ENCODE results near the gene PRR5L.

PRR5L gene

DNA sequence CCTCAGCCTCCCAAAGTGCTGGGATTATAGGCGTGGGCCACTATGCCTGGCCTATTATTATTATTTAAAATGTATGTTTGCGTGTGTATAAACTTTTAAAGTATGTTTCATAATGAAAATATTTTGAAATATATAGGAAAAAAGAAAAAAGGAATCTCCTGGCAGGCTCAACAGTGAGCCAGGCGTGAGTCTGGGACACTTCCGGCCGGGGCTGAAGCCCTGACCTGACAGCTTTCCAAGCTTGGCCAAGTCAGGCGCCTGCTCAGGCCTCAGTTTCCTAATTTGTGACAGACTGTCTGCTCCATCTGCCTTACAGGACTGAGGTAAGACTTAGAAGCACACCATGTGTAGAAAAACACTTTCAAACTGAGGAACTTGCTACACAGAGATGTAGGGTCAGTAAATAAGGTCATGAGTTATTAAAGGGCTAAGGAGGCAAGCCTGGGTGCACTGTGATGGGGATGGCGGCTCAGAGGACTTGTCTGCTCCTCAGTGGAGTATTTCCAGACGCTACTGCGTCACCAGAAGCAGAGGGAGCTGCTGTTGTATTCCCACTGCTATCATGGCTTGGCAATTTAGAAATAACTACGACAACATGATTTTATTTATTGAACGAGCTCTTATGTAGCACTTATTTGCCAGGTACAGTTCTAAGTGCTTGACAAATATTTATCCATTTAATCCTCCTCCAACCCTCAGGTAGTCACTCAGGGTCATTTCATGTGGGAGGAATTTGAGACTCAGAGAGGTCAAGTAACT lies 100.1 kb downstream of the PRR5L start:
- TF ChIP-seq GATA3 (IDR thresholded peaks at IDR 0.05; ENCODE audit: low read depth, low read length) (no peak), GATA2 (IDR thresholded peaks at IDR 0.05; ENCODE audit: low read depth, low read length) (no peak)

DNA sequence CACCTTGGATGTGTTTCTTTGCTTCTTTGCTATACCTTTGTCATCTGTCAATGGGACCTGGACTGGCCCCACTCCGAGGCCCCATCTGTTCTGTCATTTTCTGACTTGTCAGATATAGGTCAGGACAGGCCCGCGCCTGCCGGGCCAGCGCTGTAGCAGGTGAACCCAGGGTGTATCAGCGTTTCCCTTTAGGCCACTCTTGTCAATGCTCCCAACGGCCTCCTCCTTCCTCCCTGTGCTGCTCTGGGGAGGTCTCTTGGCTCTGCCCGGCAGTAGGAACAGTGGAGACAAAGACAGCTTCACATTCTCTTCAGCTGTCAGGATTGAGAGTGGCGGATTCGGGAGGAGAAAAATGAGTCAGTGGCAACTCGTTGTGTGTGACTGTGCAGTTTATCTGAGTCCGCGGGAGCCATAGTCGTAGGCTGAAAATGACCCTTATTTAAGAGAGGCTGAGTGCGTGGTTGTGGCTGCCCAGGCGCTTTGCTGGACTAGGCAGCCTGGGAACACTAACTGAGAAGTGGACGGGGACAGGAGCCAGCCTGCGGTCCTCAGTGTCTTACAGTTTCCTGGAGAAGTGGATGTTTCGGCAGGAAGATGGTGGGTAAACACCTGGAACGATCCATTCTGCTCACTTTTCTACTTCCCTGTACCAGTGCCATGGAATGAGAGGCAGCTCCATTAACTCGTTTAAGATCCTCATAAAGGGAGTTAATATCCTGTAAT lies 102.3 kb downstream of the PRR5L start:
- TF ChIP-seq GATA2 (IDR thresholded peaks at IDR 0.05; ENCODE audit: low read depth, low read length) (no peak), GATA3 (IDR thresholded peaks at IDR 0.05; ENCODE audit: low read depth, low read length) (no peak)

DNA sequence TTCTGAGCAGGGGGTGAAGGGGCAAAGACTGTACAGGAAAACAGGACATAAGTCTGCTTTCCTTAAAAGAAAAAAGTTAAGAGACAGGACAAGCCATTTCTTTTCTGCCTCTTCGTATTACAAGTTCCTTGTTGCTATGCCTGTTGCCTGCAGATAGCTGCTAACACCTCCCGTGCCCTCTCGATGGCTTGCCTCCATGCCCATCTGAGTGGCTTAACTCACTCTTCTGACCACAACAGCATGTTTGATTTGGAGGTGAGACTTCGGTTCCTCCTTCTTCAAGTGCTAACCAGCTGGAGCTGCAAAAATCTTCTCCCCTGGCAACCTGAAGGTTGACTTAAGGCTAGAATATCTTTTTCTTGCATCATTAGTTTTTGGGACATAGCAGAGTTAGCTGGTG lies 103.1 kb downstream of the PRR5L start:
- TF ChIP-seq GATA3 (IDR thresholded peaks at IDR 0.05; ENCODE audit: low read depth, low read length) (no peak), GATA2 (IDR thresholded peaks at IDR 0.05; ENCODE audit: low read depth, low read length) (no peak)

DNA sequence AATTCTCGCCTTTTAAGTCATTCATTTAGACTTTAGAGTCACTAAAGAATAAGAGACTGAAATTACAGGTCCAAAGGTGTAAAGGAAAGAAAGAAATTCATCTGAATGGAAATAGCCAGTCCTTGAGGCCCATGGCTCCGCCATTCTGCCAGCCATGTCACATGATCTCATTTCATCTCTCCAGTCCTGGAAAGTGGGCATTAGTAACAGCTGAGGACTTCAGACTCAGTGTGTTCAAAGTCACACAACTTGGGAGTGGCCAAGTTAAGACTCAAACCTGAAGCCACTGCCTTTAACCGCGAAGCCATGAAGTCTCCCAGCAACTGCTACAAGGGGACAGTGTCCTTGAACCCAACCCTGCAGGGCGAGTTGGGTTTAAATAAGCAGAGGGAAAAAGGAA lies 103.7 kb downstream of the PRR5L start:
- TF ChIP-seq GATA2 (IDR thresholded peaks at IDR 0.05; ENCODE audit: low read depth, low read length) (no peak), GATA3 (IDR thresholded peaks at IDR 0.05; ENCODE audit: low read depth, low read length) (no peak)

DNA sequence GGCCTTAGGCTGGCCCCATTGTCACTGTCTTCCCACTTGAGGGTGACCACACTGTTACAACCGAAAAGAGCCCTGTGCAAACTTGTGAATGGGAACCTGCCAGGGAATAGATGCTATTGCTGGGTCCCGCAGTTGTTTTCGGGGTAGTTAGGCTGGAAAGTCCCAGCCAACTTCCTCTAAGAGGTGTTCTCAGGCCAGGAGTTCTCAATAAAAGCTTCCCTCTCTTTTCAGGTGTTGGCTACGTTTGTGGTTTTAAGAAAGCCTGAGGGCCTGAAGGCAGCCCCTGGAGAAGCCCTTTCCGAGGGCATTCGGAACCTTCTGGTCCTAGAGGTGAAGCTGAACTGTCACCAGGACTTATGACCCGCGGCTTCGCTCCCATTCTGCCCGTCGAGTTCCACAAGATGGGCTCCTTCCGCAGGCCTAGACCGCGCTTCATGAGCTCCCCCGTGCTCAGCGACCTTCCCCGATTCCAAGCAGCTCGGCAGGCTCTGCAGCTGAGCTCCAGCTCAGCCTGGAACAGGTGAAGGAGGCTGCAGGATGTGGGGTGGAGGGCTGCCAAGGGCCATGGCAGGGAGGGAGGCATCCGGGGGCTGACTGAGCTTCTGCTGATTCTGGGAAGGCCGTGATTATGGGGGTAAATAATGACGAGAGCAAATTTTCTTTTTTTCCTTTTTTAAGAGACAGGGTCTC lies 104.8 kb downstream of the PRR5L start:
- TF ChIP-seq GATA3 (IDR thresholded peaks at IDR 0.05; ENCODE audit: low read depth, low read length) (no peak), GATA2 (IDR thresholded peaks at IDR 0.05; ENCODE audit: low read depth, low read length) (no peak)

DNA sequence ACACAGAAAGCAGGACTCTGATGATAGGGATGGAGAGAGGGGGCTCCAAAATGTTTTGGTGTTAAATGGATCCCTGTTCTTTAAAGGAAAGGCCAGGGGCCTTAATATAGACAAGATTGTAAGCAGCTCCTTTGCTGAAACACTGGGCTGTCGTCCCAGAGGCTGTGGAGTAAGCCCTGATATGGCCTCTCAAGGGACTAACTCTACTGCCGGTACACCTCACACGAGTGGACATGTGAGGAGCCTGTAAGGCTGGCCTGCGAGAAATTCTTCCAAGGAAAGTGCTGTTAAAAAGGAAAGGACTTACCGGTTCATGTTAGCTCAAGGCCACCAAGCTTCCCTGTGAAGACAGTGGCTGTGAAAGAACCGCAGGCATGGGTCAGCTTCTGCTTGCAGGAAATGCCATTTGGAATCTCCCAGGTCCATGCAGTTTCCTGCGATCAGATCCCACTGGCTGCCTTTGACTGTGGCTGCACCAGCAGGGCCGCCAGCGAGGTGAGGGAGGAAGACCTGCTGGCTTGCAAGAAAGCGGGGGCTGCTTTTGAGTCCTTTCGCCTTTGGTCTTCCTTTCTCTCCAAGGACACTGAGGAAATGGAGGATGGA lies 106.6 kb downstream of the PRR5L start:
- TF ChIP-seq GATA2 (IDR thresholded peaks at IDR 0.05; ENCODE audit: low read depth, low read length) (no peak), GATA3 (IDR thresholded peaks at IDR 0.05; ENCODE audit: low read depth, low read length) (no peak)

DNA sequence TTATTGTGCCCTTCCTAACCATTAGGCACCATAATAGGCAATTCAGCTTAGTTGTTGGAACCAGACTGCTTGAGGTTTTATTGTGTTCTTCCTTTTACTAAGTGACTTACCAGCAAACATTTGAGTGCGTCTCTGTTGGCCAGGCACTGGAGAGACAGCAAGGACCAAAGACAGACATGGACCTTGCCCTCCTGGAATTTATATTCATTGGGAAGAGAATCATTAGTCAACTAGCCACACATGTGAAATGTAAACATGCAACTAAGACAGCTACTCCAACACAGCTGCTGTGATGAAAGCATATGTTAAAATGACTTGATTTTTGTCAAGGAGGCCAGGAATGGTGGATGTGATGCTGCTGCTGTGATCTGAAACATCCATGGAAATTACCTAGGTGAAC lies 107.6 kb downstream of the PRR5L start:
- TF ChIP-seq GATA3 (IDR thresholded peaks at IDR 0.05; ENCODE audit: low read depth, low read length) (no peak), GATA2 (IDR thresholded peaks at IDR 0.05; ENCODE audit: low read depth, low read length) (no peak)

DNA sequence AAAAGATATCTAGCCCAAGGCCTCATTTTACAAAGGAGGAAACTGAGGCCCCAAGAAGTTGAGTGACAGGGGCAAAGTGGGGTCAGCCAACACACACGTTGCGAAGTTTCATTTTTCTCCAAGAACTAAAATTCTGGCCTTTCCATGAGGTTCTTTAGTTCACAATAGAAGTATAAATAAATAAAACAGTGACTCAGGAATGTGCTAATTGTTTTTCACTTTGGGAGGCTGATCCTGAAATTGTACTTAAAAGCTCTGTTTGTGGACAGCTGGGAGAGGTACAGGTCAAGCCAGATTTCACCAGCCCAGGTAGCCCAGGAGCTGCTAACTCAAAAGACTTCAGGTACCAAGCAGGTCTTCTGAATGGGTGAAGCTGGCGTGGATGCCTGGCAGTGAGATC lies 108.7 kb downstream of the PRR5L start:
- no peak for TF ChIP-seq GATA3 (IDR thresholded peaks at IDR 0.05; ENCODE audit: low read depth, low read length)
- TF ChIP-seq GATA2 (IDR thresholded peaks at IDR 0.05; ENCODE audit: low read depth, low read length), result no peak

DNA sequence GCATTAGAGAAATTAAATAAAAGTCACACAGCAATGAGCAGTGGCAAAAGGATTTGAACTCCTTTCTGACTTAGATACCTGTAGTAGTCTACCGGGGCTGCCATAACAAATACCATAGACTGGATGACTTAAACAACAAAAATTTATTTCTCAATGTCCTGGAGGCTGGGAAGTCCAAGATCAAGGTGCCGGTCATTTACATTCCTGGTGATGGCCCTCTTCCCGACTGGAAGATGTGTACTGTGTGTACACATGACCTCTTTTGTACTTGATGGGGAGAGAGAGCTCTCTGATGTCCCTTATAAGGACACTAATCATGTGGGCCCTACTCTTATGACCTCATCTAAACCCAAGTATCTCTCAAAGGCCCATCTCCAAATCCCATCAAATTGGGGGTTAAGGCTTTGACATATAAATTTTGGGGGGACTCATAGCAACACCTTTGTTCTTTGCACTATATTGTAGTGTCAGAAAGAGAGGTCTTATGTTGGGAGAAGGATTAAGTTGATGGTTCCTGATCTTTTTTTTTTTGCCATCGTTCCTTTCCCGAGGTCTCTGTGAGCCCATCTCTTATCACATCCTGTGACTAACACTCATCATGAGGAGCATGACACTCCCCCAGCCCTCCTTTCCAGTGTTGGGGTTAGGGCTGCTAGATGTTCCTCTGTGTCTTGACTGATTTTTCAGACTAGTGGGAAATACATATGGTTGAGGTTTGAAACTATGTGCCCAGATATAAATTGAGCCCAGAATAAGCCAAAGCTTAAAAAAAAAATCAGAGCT lies 109.7 kb downstream of the PRR5L start:
- TF ChIP-seq GATA3 (IDR thresholded peaks at IDR 0.05; ENCODE audit: low read depth, low read length), result no peak
- TF ChIP-seq GATA2 (IDR thresholded peaks at IDR 0.05; ENCODE audit: low read depth, low read length), result no peak

DNA sequence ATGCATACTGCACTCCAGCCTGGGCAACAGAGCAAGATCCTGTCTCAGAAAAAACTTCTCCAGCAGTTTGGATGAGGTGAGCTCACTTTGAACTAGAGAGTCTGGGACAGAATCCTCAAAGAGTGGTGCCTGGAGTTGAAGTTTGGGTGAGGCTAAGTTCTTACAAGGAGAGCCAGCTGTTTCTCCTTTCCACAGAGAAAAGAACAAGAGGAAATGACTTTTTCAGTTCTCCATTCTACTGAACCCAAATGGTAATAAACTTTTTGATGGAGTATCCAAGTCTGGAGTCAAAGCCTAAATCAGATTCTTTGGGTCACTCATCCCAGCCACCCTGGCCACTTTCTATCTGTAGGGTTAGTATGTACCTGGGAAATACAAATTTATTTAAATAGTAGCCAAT lies 111.3 kb downstream of the PRR5L start:
- TF ChIP-seq GATA2 (IDR thresholded peaks at IDR 0.05; ENCODE audit: low read depth, low read length) (no peak), GATA3 (IDR thresholded peaks at IDR 0.05; ENCODE audit: low read depth, low read length) (no peak)

DNA sequence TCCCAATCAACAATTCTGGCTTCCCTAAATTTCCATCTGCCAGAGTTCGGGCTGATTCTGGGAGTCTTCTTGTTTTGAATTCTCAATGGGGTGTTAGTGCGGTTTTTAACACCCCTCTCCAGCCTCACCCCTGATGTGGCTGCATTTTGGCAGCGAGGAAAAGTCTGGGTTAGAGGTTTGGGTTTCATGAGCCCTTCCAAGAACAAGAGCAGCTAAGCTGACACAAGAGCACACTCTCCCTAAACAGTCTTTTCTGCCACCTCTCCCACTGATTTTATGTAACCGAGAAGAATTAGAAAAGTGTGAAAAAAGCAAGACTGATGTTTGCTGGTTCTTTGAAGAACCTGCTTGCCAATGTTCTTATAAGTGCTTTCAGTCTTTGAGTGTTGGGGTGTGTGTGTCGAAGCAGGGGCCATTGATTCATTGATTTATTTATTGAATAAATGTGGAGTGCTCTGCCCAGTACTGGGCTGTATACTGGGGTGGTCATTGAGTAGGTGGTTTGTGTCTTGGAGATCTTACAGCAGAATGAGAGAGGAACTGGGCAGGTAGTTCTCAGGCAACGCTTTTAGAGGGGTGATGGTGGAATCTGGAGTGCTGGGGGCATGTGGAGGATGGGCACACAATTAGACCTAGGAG lies 112.5 kb downstream of the PRR5L start:
- TF ChIP-seq GATA3 (IDR thresholded peaks at IDR 0.05; ENCODE audit: low read depth, low read length) (no peak), GATA2 (IDR thresholded peaks at IDR 0.05; ENCODE audit: low read depth, low read length) (no peak)

DNA sequence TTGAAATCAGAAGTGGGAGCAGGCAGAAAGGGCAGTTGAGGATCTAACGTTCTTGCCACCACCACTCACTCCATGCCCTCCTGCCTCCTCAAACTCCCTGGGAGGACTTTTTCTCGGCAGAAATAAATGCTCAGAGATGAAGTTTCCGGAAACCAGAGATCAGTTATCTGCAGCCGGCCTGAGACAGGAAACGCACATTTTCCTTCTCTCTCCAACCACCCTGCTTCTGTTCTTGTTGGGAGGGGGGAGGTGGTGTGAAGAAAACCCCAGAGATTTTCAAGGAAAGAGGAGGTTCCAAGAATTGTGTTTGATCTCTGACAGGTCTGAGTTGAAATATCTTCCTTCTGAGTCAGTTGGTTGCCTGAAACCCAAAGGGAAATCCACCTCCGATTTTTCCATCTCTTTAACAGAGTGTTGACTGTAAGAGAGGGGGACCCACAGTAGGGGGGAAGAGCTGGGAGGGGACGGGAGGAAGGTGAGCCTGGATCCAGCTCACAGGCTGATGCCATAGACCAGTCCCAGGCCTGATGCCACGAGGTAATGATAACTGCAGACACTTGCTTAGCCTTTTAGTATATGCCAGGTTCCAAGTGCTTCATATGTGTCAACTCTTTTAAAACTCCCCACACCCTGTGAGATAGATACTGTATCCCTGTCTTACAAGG lies 113.2 kb downstream of the PRR5L start:
- no peak for TF ChIP-seq GATA3 (IDR thresholded peaks at IDR 0.05; ENCODE audit: low read depth, low read length)
- TF ChIP-seq GATA2 (IDR thresholded peaks at IDR 0.05; ENCODE audit: low read depth, low read length), result no peak

DNA sequence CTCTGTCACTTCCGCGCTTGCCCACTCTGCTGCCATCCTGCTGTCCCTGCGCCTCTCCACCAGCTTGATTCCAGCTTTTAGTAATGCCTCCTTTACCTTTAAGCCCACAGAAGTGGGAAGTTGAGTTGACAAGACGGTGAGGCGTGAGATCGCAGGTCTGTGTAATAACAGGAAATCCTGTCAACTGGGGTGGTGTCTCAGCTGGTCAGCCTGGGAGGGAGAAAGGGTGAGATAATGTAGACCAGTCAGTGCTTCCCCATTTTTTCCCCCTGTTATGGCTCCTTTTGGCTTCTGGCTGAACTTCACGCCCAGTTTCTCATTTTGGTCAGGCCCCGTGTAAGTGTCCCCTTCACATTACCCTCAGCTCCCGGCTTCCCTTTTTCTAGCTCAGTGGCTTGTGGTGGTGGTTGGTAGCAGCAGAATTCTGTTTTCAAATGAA lies 115.1 kb downstream of the PRR5L start:
- TF ChIP-seq GATA2 (IDR thresholded peaks at IDR 0.05; ENCODE audit: low read depth, low read length) (no peak), GATA3 (IDR thresholded peaks at IDR 0.05; ENCODE audit: low read depth, low read length) (no peak)
